Heart left ventricle (tissue), 13 donors: Measurements from ENCODE around the gene GOLGA3.

Source experiments
- CTCF ChIP-seq, 12 donors: fragments of 200-600 bp; sonication (generic) in 4 of 12; IDR thresholded peaks; one replicate each; pipeline versions ENCODE4 v1.5.0 to v1.8.0; 2018 to 2022; ENCODE audit warnings: antibody characterized with exemption in 12 of 12, mild to moderate bottlenecking in 5 of 12
- POLR2A ChIP-seq, 2 donors: fragments of 450-650 bp; IDR thresholded peaks; one replicate each; pipeline ENCODE4 v1.6.1; 2017; ENCODE audit warnings: antibody characterized with exemption in 2 of 2, mild to moderate bottlenecking in 2 of 2, moderate library complexity in 2 of 2
- donor health status: ischemic (EF 13 %, LVEDD 7.1; RV severe dilation, severe dysfunction).
- donor health status: DM: no; HTN: yes; CAD: no.
- donor health status: DM: no; HTN: no; CAD: no.
- donor health status: ischemic (EF 25% LVEDD 6.9; RV normal size, moderate dysfunction).
- donor health status: ischemic (EF 25% LVEDD 5.7; RV mildly dilated, moderate dysfunction).
- donor health status: ischemic (EF 35%, LVEDD 5.7; RV mildly dilated, moderate dysfunction).
- donor health status: nonischemic (EF 11% LVEDD 7.7; RV severe dilation, severe dysfunction).
- donor health status: DM: yes; HTN: yes; CAD: no.
- donor health status: PGD.
- donor health status: ischemic (EF 29% LVEDD 5.4; RV normal size, mild dysfunction).
- donor health status: nonischemic (EF 23%, LVEDD 6.1; RV moderate dilation, normal function).

DNA sequence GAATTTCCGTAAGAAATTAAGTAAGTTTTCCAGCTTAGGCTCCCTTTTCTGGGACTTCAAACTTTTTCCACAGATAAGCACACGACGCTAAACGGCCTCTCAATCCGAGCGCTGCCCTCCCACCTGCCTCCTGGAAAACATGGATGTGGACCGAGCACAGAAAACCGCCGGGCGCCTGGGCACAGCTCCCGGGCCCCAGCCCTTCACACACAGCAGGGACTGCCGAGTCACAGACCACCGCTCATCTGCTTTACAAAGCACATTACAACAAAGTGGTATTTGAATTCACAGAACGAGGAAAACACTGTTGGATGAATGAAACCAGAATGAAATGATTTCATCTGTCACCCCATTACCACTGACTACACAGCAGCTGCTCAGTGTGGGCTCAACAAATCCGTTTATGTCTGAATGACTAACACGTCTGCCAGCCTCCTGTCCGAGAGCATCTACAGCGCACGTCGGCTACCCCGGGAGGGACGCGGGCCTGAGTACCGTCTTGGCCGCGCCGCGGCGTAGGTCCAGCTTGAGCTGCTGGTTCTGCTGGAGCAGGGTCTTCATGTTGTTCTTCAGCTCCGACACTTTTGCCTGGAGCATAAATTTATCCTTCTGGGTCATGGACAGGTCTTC lies 53.9 kb downstream of the GOLGA3 start:
- TF ChIP-seq CTCF (IDR thresholded peaks at IDR 0.05), result no peak
- no peak for TF ChIP-seq POLR2A (IDR thresholded peaks at IDR 0.05)
